OCI-LY1 (cell line): ENCODE measurements around the gene ALDH1A2.

Source experiments
- CTCF ChIP-seq: fragments of 200-600 bp; sonication (generic), shearing (Covaris generic); IDR thresholded peaks from 2 replicates; pipeline ENCODE4 v1.5.1; 2017; ENCODE audit warnings: mild to moderate bottlenecking, antibody characterized with exemption, low read length, moderate library complexity, mixed read lengths
- EZH2 ChIP-seq: fragments of 200-600 bp; sonication (generic), shearing (Covaris generic); IDR thresholded peaks from 2 replicates; pipeline ENCODE4 v1.8.0; 2017; ENCODE audit warnings: borderline replicate concordance, mixed run types, mild to moderate bottlenecking, antibody characterized with exemption, low read length, moderate library complexity, mixed read lengths

DNA sequence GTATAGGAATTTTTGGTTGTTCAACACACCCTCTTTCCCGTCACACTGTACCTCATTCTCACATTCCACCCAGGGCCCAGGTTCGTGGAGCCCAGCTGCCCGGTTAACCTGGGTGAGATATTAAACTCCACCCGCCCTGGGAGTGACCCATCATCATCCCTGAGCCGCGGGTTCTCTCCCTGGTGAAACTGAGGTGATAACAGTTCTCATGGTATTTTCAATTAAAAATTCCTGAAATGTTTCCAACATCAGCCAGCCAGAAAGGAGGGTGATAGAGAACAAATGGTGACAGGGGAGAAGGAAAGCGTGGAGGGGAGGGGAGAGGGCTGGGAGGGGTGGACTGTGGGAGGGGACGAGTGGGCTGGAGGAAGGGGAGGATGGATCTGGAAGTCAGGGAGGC is 148.8 kb downstream of the ALDH1A2 start:
- TF ChIP-seq CTCF (no peak), EZH2 (no peak)
